ENCODE results near the gene ACSS3. TPM values are rescaled to one million over a fixed set of nuclear protein-coding genes. Genes with fewer than 3 reads are reported as not detected.
"Not testable (repeated sequence)": the region's sequence is repeated elsewhere in the genome, so short reads cannot be mapped to it uniquely, and the experiment has no call there.

ACSS3 gene
- 3.6 TPM for total RNA-seq (ENCODE audit: unreplicated experiment)
- long read RNA-seq, partial matches to known transcripts = 0 of 2 reads
- long read RNA-seq, other reads (novel, unspliced or antisense) = 2 of 2 reads

- no peaks in the 10 kb centered on the region for H3K9me3 Mint-ChIP-seq (ENCODE audit: unreplicated experiment)
- H3K4me1 Mint-ChIP-seq (ENCODE audit: low read depth, unreplicated experiment) = peaks cover 15% of the 10 kb centered on the region
- DNase-seq = peak; percentile 24
- H3K36me3 Mint-ChIP-seq (ENCODE audit: unreplicated experiment) = no peaks in the 10 kb centered on the region
- TF ChIP-seq CTCF (IDR thresholded peaks at IDR 0.05; ENCODE audit: partially characterized antibody, unreplicated experiment) = no peak
- no peaks in the 10 kb centered on the region for H3K27me3 Mint-ChIP-seq (ENCODE audit: unreplicated experiment)
- H3K27ac Mint-ChIP-seq (ENCODE audit: unreplicated experiment) = no peak within 1 kb of the TSS
- H3K4me3 Mint-ChIP-seq (ENCODE audit: unreplicated experiment) = peak within 1 kb of the TSS; percentile 89
Observed at GRCh38 chr12:81077686-81078441, at the start of gene ACSS3. ACSS3 (plus strand) TSS chr12:81078079; CDS start chr12:81078121, 42 bp downstream.

GRCh38 chr12:81034926-81035325 is 43.0 kb upstream of the ACSS3 start:
- no peak for TF ChIP-seq CTCF (IDR thresholded peaks at IDR 0.05; ENCODE audit: partially characterized antibody, unreplicated experiment)
- H3K27ac Mint-ChIP-seq (ENCODE audit: unreplicated experiment) = no peak overlapping the region
- H3K4me1 Mint-ChIP-seq (ENCODE audit: low read depth, unreplicated experiment) = no peaks in the 10 kb centered on the region
- H3K36me3 Mint-ChIP-seq (ENCODE audit: unreplicated experiment) = no peaks in the 10 kb centered on the region
- no peaks in the 10 kb centered on the region for H3K27me3 Mint-ChIP-seq (ENCODE audit: unreplicated experiment)
- no peak overlapping the region for H3K4me3 Mint-ChIP-seq (ENCODE audit: unreplicated experiment)
- no peak for DNase-seq
- no peaks in the 10 kb centered on the region for H3K9me3 Mint-ChIP-seq (ENCODE audit: unreplicated experiment)

GRCh38 chr12:81039231-81039630 is 38.6 kb upstream of the ACSS3 start:
- H3K27ac Mint-ChIP-seq (ENCODE audit: unreplicated experiment) = no peak overlapping the region
- H3K36me3 Mint-ChIP-seq (ENCODE audit: unreplicated experiment) = no peaks in the 10 kb centered on the region
- no peaks in the 10 kb centered on the region for H3K4me1 Mint-ChIP-seq (ENCODE audit: low read depth, unreplicated experiment)
- no peak for TF ChIP-seq CTCF (IDR thresholded peaks at IDR 0.05; ENCODE audit: partially characterized antibody, unreplicated experiment)
- no peak for DNase-seq
- H3K27me3 Mint-ChIP-seq (ENCODE audit: unreplicated experiment) = no peaks in the 10 kb centered on the region
- H3K9me3 Mint-ChIP-seq (ENCODE audit: unreplicated experiment) = no peaks in the 10 kb centered on the region
- H3K4me3 Mint-ChIP-seq (ENCODE audit: unreplicated experiment) = no peak overlapping the region

GRCh38 chr12:81043979-81044740 is 33.7 kb upstream of the ACSS3 start:
- Mint-ChIP-seq H3K27ac (ENCODE audit: unreplicated experiment) (no peak overlapping the region), H3K27me3 (ENCODE audit: unreplicated experiment) (no peaks in the 10 kb centered on the region), H3K36me3 (ENCODE audit: unreplicated experiment) (no peaks in the 10 kb centered on the region), H3K9me3 (ENCODE audit: unreplicated experiment) (no peaks in the 10 kb centered on the region), H3K4me3 (ENCODE audit: unreplicated experiment) (no peak overlapping the region), H3K4me1 (ENCODE audit: low read depth, unreplicated experiment) (peaks cover 1% of the 10 kb centered on the region)
- no peak for DNase-seq
- TF ChIP-seq CTCF (IDR thresholded peaks at IDR 0.05; ENCODE audit: partially characterized antibody, unreplicated experiment) = no peak

- not testable (repeated sequence) for H3K4me3 Mint-ChIP-seq (ENCODE audit: unreplicated experiment); H3K27me3 Mint-ChIP-seq (ENCODE audit: unreplicated experiment); H3K27ac Mint-ChIP-seq (ENCODE audit: unreplicated experiment); DNase-seq; H3K4me1 Mint-ChIP-seq (ENCODE audit: low read depth, unreplicated experiment); H3K9me3 Mint-ChIP-seq (ENCODE audit: unreplicated experiment)
- H3K36me3 Mint-ChIP-seq (ENCODE audit: unreplicated experiment) = peaks cover 17% of the 10 kb centered on the region
Observed at GRCh38 chr12:81064971-81065370, 12.9 kb upstream of the ACSS3 start.
